Naive B cell (primary cell): ENCODE measurements around the gene CHST15. TPM values are rescaled to one million over a fixed set of nuclear protein-coding genes. Genes with fewer than 3 reads are reported as not detected.

ENCODE experiments used
- ATAC-seq, 2 donors: fragments of 150-1000 bp; cut with Tn5 transposase; 2 replicates each; pipeline ENCODE4 v1.10.0; 2021; ENCODE audit warnings: low read depth in 2 of 2, mild to moderate bottlenecking in 2 of 2, moderate library complexity in 2 of 2
- DNase-seq: peaks from one replicate; pipeline ENCODE4 v3.0.0; 2022
- H3K27ac Mint-ChIP-seq, 6 donors: one replicate each; pipeline ENCODE4 v1.8.0; 2020 to 2022; ENCODE audit warnings: mild to moderate bottlenecking in 6 of 6, mixed read lengths in 6 of 6, moderate library complexity in 5 of 6, inconsistent platforms in 2 of 6
- H3K27me3 Mint-ChIP-seq, 3 donors: one replicate each; pipeline ENCODE4 v1.8.0; 2021 to 2022; ENCODE audit warnings: mixed read lengths in 3 of 3, mild to moderate bottlenecking in 1 of 3
- H3K36me3 Mint-ChIP-seq, 2 donors: one replicate each; pipeline ENCODE4 v1.8.0; 2020 to 2022; ENCODE audit warnings: mixed read lengths in 2 of 2, inconsistent platforms in 1 of 2, mild to moderate bottlenecking in 1 of 2
- H3K4me1 Mint-ChIP-seq, 3 donors: one replicate each; pipeline ENCODE4 v1.8.0; 2020 to 2022; ENCODE audit warnings: mixed read lengths in 3 of 3, inconsistent platforms in 1 of 3, mild to moderate bottlenecking in 1 of 3, moderate library complexity in 1 of 3
- H3K4me3 Mint-ChIP-seq, 8 donors: one replicate each; pipeline ENCODE4 v1.8.0; 2020 to 2022; ENCODE audit warnings: mild to moderate bottlenecking in 8 of 8, mixed read lengths in 8 of 8, moderate library complexity in 8 of 8, inconsistent platforms in 2 of 8
- H3K9me3 Mint-ChIP-seq, 7 donors: one replicate each; pipeline ENCODE4 v1.8.0; 2020 to 2022; ENCODE audit warnings: mixed read lengths in 7 of 7, mild to moderate bottlenecking in 5 of 7, inconsistent platforms in 2 of 7, moderate library complexity in 1 of 7
- polyA plus RNA-seq, 6 donors: library from polyadenylated mRNA; unstranded; fragments of 300-500 nt; fragmentation: Illumina TruSeq; gene quantifications; one replicate each; pipeline ENCODE4 v1.2.3, GENCODE V29; 2021; ENCODE audit warnings: low read depth in 6 of 6

CHST15 gene
- polyA plus RNA-seq, 6 donors from 2014 or later: 13.4 to 19.5 (median 17.0) TPM

- no peaks in the 10 kb centered on the region for H3K36me3 Mint-ChIP-seq
- DNase-seq (no peak), ATAC-seq (no peak)
- H3K4me1 Mint-ChIP-seq: peaks cover 27 to 32% (median 30%) of the 10 kb centered on the region in 3 donors
- H3K27ac Mint-ChIP-seq: peak overlapping the region in 1 of 6 donors; percentile 28
- no peak overlapping the region for H3K4me3 Mint-ChIP-seq
- H3K27me3 Mint-ChIP-seq: no peaks in the 10 kb centered on the region
- no peaks in the 10 kb centered on the region for H3K9me3 Mint-ChIP-seq
Measured at GRCh38 chr10:124061030-124061429, 32.4 kb downstream of the CHST15 start.

- Mint-ChIP-seq H3K36me3 (no peaks in the 10 kb centered on the region), H3K27me3 (no peaks in the 10 kb centered on the region), H3K27ac (peak overlapping the region in 2 of 6 donors; percentile 22 to 67), H3K4me1 (peaks cover 23 to 26% (median 25%) of the 10 kb centered on the region in 3 donors), H3K4me3 (peak overlapping the region in 1 of 8 donors; percentile 59), H3K9me3 (no peaks in the 10 kb centered on the region)
- no peak for ATAC-seq
- no peak for DNase-seq
Measured at GRCh38 chr10:124060148-124060720, 33.2 kb downstream of the CHST15 start.

GRCh38 chr10:124059551-124059950, 33.8 kb downstream of the CHST15 start:
- H3K4me3 Mint-ChIP-seq: no peak overlapping the region
- H3K9me3 Mint-ChIP-seq: no peaks in the 10 kb centered on the region
- H3K27me3 Mint-ChIP-seq: no peaks in the 10 kb centered on the region
- no peaks in the 10 kb centered on the region for H3K36me3 Mint-ChIP-seq
- ATAC-seq: no peak
- no peak for DNase-seq
- peaks cover 24 to 27% (median 25%) of the 10 kb centered on the region in 3 donors for H3K4me1 Mint-ChIP-seq
- H3K27ac Mint-ChIP-seq: peak overlapping the region in 2 of 6 donors; percentile 24 to 39

GRCh38 chr10:124058346-124059003, 34.9 kb downstream of the CHST15 start:
- ATAC-seq (no peak), DNase-seq (no peak)
- no peaks in the 10 kb centered on the region for H3K27me3 Mint-ChIP-seq
- H3K4me1 Mint-ChIP-seq: peaks cover 21 to 26% (median 23%) of the 10 kb centered on the region in 3 donors
- no peaks in the 10 kb centered on the region for H3K9me3 Mint-ChIP-seq
- no peak overlapping the region for H3K4me3 Mint-ChIP-seq
- H3K36me3 Mint-ChIP-seq: peaks cover 0 to 5% of the 10 kb centered on the region in 2 donors
- peak overlapping the region in 1 of 6 donors; percentile 39 for H3K27ac Mint-ChIP-seq

- DNase-seq (no peak), ATAC-seq (no peak)
- Mint-ChIP-seq H3K4me3 (no peak overlapping the region), H3K36me3 (peaks cover 0 to 5% of the 10 kb centered on the region in 2 donors), H3K27ac (no peak overlapping the region), H3K27me3 (no peaks in the 10 kb centered on the region), H3K4me1 (peaks cover 18 to 24% (median 23%) of the 10 kb centered on the region in 3 donors), H3K9me3 (no peaks in the 10 kb centered on the region)
Measured at GRCh38 chr10:124057601-124058000, 35.8 kb downstream of the CHST15 start.

- Mint-ChIP-seq H3K4me1 (peaks cover 18 to 23% (median 20%) of the 10 kb centered on the region in 3 donors), H3K9me3 (no peaks in the 10 kb centered on the region), H3K27me3 (no peaks in the 10 kb centered on the region), H3K36me3 (peaks cover 0 to 5% of the 10 kb centered on the region in 2 donors), H3K4me3 (no peak overlapping the region), H3K27ac (peak overlapping the region in 2 of 6 donors; percentile 20 to 47)
- ATAC-seq (no peak), DNase-seq (no peak)
Measured at GRCh38 chr10:124056337-124056980, 36.9 kb downstream of the CHST15 start.

- Mint-ChIP-seq H3K4me3 (peak overlapping the region in 1 of 8 donors; percentile 64), H3K9me3 (no peaks in the 10 kb centered on the region), H3K4me1 (peaks cover 20 to 35% (median 24%) of the 10 kb centered on the region in 3 donors), H3K27me3 (no peaks in the 10 kb centered on the region), H3K27ac (peak overlapping the region in 1 of 6 donors; percentile 69), H3K36me3 (peaks cover 4 to 5% of the 10 kb centered on the region in 2 donors)
- no peak for DNase-seq
- no peak for ATAC-seq
Measured at GRCh38 chr10:124053971-124054370, 39.4 kb downstream of the CHST15 start.

GRCh38 chr10:124052561-124052960, 40.8 kb downstream of the CHST15 start:
- peaks cover 20 to 33% (median 30%) of the 10 kb centered on the region in 3 donors for H3K4me1 Mint-ChIP-seq
- peaks cover 5 to 8% of the 10 kb centered on the region in 2 donors for H3K36me3 Mint-ChIP-seq
- H3K4me3 Mint-ChIP-seq: no peak overlapping the region

GRCh38 chr10:124050021-124051015, 43.1 kb downstream of the CHST15 start:
- Mint-ChIP-seq H3K4me1 (peaks cover 37 to 52% (median 39%) of the 10 kb centered on the region in 3 donors), H3K36me3 (peaks cover 5 to 8% of the 10 kb centered on the region in 2 donors), H3K9me3 (no peaks in the 10 kb centered on the region), H3K27me3 (no peaks in the 10 kb centered on the region), H3K27ac (peak overlapping the region in 4 of 6 donors; percentile 10 to 62 (median 52)), H3K4me3 (peak overlapping the region in 1 of 8 donors; percentile 63)
- no peak for DNase-seq
- ATAC-seq: no peak

More at GRCh38 chr10:124052561-124052960, 40.8 kb downstream of the CHST15 start:
- no peaks in the 10 kb centered on the region for H3K9me3 Mint-ChIP-seq
- H3K27me3 Mint-ChIP-seq: no peaks in the 10 kb centered on the region
- no peak for ATAC-seq
- no peak for DNase-seq
- no peak overlapping the region for H3K27ac Mint-ChIP-seq

GRCh38 chr10:124049484-124049883, 43.9 kb downstream of the CHST15 start:
- Mint-ChIP-seq H3K27me3 (no peaks in the 10 kb centered on the region), H3K36me3 (peaks cover 5 to 8% of the 10 kb centered on the region in 2 donors), H3K9me3 (no peaks in the 10 kb centered on the region), H3K4me3 (no peak overlapping the region), H3K4me1 (peaks cover 34 to 52% (median 34%) of the 10 kb centered on the region in 3 donors), H3K27ac (peak overlapping the region in 2 of 6 donors; percentile 33 to 62)
- DNase-seq: no peak
- ATAC-seq: no peak

GRCh38 chr10:124048371-124049290, 44.8 kb downstream of the CHST15 start:
- Mint-ChIP-seq H3K27me3 (no peaks in the 10 kb centered on the region), H3K27ac (peak overlapping the region in 1 of 6 donors; percentile 68), H3K36me3 (peaks cover 0 to 12% of the 10 kb centered on the region in 2 donors), H3K9me3 (no peaks in the 10 kb centered on the region), H3K4me1 (peaks cover 31 to 48% (median 34%) of the 10 kb centered on the region in 3 donors), H3K4me3 (no peak overlapping the region)
- DNase-seq (no peak), ATAC-seq (no peak)
